Measurements from ENCODE around the gene EFHC1.
"Not testable (repeated sequence)": the region's sequence is repeated elsewhere in the genome, so short reads cannot be mapped to it uniquely, and the experiment has no call there.

Gene EFHC1

GRCh38 chr6:52399511-52400312 lies 20.4 kb upstream of the EFHC1 start:
- no peak for DNase-seq

GRCh38 chr6:52400313-52401041 lies 19.7 kb upstream of the EFHC1 start:
- DNase-seq = no peak

- no peak for DNase-seq
Measured at GRCh38 chr6:52403086-52403485, 17.1 kb upstream of the EFHC1 start.

- DNase-seq = peak; percentile 89
Measured at GRCh38 chr6:52403627-52404026, 16.5 kb upstream of the EFHC1 start.

GRCh38 chr6:52405243-52405642 lies 14.9 kb upstream of the EFHC1 start:
- no peak for DNase-seq

- DNase-seq = peak; percentile 60
Measured at GRCh38 chr6:52407467-52407866, 12.7 kb upstream of the EFHC1 start.

GRCh38 chr6:52409499-52409898 lies 10.6 kb upstream of the EFHC1 start:
- no peak for DNase-seq

GRCh38 chr6:52410979-52411378 lies 9.2 kb upstream of the EFHC1 start:
- DNase-seq = no peak

GRCh38 chr6:52411911-52412310 lies 8.2 kb upstream of the EFHC1 start:
- DNase-seq = no peak

GRCh38 chr6:52415333-52415732 lies 4.8 kb upstream of the EFHC1 start:
- no peak for DNase-seq

- DNase-seq = no peak
Measured at GRCh38 chr6:52415917-52416628, 4.1 kb upstream of the EFHC1 start.

- DNase-seq = peak; percentile 74
Measured at GRCh38 chr6:52416629-52417151, 3.5 kb upstream of the EFHC1 start.

- DNase-seq = peak; percentile 27
Measured at GRCh38 chr6:52417675-52418111, 2.4 kb upstream of the EFHC1 start.

- no peak for DNase-seq
Measured at GRCh38 chr6:52418606-52419005, 1.5 kb upstream of the EFHC1 start.

GRCh38 chr6:52420668-52421358 lies 671 bp downstream of the EFHC1 start:
- DNase-seq = peak; percentile 29

GRCh38 chr6:52422156-52422555 lies 2.0 kb downstream of the EFHC1 start:
- DNase-seq = no peak

- no peak for DNase-seq
Measured at GRCh38 chr6:52423448-52423847, 3.3 kb downstream of the EFHC1 start.

GRCh38 chr6:52423971-52424381 lies 3.8 kb downstream of the EFHC1 start:
- DNase-seq = no peak

- no peak for DNase-seq
Measured at GRCh38 chr6:52424513-52424912, 4.4 kb downstream of the EFHC1 start.

GRCh38 chr6:52426667-52427066 lies 6.5 kb downstream of the EFHC1 start:
- DNase-seq = no peak

- DNase-seq = not testable (repeated sequence)
Measured at GRCh38 chr6:52433294-52433693, 13.2 kb downstream of the EFHC1 start.

- no peak for DNase-seq
Measured at GRCh38 chr6:52435345-52435744, 15.2 kb downstream of the EFHC1 start.

GRCh38 chr6:52438926-52439325 lies 18.8 kb downstream of the EFHC1 start:
- DNase-seq = no peak
